Measurements from ENCODE around the gene ADAM8.
"Not testable (repeated sequence)": the region's sequence is repeated elsewhere in the genome, so short reads cannot be mapped to it uniquely, and the experiment has no call there.

ADAM8 gene

DNA sequence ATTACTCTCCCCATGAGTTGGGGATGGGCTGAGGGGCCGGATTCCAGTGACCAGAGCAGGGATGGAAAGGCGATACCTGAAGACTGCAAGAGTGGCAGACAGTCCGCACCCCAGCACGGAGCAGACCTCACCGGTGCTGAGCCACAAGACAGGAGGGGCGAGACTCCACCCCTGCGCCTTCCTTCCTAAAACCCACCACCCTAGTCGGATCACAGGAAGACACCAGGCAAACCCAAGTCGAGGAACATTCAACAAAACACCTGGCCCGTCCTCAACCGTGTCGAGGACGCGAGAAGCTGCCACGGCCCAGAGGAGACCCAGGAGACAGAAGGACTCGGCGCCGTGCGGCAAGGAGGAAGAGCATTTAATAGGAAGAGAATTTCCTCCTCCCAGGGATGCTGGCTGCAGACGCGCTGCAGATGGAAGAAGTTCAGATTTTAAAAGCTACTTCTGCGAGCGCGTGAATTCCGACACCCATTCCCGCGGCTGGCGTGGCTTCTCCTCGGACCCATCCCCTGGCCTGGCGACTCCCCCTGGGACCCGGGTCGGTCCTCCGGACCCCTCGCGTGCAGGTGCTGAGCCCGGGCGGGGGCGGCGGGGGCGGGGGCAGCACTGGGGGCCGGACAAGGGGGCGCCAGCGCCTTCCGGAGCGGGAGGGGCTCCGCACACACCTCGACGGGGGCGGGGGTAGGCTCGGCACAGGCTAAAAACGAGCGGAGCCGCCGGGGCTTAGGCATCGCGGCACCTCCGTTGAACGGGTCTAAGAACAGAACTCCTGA lies 47.2 kb downstream of the ADAM8 start:
- DNase-seq: no peak

DNA sequence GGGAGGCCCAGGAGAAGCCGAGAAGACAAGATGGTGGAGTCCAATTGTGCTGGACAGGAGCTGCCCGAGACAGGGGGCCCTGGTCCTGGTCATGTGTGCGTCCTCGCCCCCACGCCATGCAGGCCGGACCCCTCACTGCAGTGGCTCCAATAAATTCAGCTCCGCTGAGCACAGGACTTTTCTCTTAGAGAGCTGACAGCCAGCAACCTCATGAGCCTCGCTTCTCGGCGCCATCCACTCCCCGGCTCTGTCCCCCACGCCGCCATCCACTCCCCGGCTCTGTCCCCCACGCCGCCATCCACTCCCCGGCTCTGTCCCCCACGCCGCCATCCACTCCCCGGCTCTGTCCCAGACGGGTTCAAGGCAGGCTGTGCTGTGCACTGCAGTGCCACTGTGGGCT lies 49.4 kb downstream of the ADAM8 start:
- DNase-seq: no peak

DNA sequence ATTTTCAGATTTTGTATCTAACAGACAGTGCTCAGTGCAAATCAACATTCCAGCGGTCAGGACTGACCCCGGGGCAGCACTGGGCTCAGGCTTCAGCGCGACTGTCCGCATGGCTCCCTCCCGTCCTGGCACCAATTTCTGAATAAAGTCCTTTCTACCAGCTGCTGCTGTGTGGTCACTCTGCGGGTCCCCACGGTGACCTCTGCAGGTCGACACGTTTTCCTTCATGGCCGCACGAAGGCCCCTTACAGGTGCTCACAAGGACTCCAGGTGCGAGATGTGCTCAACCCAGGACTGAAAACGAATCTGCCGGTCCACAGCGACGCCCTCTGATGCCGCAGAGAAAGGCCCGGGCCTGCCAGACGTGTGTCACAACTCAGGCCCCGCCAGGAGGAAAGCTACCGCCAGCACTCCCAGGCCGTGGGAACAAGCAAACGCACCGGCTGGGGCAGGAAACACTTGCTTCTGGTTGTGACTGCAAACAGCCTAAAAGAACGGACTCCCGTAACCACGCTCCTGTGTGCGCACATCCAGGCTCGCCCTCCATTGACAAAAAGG lies 50.3 kb downstream of the ADAM8 start:
- no peak for DNase-seq

DNA sequence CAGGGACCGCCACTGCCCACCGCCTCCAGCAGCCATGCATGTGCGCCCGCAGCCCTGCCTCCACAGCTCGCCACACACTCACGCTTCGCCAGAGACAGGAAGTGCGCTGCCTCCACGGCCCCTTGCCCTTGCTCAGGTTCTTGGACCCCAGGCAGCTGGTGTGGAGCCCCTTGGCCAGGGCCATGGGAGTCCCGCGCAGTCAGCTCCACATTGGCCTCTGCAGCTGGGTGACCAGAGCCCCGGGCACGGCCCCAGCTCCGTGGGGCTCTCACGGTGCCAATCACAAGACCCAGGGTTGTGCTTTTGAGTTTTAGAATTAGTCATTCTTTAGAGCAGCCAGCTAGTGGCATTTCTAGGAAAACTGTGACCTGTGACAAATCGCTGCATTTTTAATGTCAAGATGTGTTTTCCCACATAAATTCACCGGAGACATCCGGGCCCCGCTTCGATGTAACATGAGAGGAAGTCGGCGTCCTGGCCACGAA lies 50.9 kb downstream of the ADAM8 start:
- no peak for DNase-seq

DNA sequence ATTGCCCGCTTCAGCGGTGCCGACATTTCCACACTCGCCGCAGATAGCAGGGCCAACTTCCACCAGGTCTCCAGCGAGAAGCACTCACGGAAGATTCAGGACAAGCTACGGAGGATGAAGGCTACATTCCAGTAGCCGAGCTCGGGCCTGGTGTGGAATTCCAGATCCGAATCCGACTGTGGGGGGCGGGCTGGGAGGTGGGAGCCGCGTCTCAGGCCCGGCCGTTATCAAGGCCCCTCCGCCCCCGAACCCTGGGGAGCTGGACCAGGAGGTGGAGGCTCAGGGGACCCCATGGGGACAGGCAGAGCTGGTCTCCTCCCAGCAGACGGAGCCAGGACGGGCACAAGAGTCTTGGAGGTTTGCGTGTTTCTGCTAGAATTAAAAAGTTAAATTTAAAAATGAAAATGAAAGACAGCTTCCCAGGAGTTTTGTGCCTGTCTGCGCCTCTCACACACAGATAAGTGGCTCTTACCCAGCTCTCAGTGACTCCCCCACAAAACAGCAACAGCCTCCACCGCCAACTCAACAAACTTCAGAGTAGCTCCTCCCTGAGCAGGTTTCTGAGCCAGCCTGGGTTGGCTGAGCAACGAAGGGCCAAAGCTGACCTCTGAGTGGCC lies 51.8 kb downstream of the ADAM8 start:
- DNase-seq: no peak

DNA sequence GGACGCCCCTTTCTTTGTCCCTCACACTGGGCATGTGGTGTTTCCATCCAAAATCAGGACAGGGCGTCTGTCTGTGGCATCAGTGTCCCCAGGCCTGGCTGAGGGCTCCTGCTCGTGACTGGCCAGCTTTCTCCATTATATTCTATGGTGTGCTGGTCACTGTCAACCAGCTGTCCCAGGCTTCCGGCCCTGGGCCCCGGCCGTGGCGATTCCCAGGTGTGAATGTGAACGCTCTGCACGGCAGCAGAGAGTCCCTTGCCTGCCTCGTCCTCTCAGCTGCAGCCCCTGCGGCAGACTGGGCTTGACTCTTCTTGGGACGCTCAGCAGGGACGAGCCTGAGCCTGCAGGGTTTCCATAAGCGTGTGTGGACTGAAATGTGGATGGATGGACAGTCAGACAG lies 52.6 kb downstream of the ADAM8 start:
- DNase-seq: no peak

DNA sequence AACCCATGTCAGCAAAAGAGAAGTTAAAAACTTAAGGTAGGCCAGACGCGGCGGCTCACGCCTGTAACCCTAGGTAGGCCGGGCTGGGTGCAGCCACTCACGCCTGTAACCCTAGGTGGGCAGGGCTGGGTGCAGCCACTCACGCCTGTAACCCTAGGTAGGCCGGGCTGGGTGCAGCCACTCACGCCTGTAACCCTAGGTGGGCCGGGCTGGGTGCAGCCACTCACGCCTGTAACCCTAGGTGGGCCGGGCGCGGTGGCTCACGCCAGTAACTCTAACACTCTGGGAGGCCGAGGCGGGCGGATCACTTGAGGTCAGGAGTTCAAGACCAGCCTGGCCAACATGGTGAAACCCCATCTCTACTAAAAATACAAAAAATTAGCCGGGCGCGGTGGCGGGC lies 54.9 kb downstream of the ADAM8 start:
- DNase-seq: not testable (repeated sequence)

DNA sequence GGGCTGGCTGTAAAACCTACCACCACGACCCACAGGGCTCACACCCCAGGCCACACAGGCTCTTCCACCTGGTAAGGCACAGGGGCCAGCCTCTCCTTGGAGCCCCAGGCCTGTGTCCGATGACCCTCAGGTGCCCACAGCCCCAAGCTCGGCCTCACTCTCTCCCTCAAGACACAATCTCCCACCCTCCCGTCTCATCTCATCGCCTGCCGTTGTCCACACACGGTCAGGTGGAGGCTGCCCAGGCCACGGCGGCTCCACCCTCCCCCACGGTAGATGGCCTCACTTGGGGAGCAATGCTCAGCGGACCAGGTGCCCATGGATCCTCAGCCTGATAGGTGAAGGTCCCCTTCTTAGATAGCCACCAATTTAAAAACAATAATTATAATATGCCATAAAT lies 55.3 kb downstream of the ADAM8 start:
- DNase-seq: no peak

DNA sequence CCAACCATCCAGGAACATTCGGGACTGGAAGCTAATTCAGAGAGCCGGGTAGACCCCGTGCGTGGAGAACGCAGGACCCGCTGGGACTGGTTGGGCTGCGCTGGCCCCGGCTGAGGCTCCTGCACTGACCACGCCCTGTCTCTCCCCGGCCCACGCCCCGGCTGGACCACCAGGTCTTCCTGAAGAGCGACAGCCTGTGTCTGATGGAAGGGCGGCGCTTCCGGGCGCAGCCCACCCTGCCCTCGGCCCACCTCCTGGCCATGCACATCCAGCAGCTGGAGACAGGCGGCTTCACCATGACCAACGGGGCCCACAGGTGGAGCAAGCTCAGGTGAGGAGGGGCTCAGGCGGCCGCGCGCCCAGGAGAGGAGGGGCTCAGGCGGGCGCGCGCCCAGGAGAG lies 56.9 kb downstream of the ADAM8 start:
- no peak for DNase-seq

DNA sequence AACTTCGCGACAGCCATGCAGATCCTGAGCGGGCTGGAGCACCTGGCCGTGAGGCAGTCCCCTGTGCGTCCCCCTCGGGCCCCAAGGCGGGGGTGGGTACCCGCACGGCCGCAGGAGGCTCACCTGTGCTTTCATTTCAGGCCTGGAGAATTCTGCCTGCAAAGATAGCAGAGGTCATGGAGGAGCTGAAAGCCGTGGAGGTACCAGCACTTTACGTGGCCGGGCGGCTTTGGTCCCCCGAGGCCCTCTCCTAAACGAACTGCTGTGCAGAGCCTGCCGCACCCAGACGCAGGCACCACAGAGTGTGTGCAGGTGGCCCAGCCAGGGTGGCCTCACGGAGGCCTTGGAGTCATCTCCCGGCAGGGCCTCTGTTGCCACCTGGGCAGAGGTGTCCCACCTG lies 57.8 kb downstream of the ADAM8 start:
- no peak for DNase-seq

DNA sequence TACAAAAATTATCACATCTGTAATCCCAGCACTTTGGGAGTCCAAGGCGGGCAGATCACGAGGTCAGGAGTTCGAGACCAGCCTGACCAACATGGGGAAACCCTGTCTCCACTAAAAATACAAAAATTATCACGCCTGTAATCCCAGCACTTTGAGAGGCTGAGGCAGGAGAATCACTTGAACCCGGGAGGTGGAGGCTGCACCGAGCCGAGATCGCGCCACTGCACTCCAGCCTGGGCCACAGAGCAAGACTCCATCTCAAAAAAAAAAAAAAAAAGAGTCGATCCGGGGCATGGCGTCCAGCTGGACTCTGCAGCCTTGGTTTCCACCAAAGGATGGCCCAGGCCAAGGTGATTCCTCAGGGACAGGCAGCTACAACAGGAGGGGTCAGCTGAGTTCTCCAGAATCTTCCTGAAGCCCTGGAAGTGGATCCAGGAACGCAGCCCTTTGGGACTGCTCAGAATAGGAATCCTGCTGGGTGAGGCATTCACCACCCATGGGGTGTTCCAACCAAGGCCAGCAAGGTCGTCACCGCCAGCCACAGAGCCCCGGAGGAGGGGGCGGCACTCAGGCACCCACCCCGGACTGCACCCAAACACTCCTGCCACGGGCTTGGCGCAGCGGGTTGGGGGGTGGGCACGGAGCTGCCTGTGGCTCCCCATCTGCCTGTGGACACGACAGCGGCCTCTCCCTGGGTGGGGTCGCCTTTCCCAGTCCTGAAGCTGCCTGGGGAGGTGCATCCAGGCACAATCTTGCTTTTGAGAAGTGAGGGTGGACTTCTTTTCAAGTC lies 58.7 kb downstream of the ADAM8 start:
- DNase-seq: no peak

DNA sequence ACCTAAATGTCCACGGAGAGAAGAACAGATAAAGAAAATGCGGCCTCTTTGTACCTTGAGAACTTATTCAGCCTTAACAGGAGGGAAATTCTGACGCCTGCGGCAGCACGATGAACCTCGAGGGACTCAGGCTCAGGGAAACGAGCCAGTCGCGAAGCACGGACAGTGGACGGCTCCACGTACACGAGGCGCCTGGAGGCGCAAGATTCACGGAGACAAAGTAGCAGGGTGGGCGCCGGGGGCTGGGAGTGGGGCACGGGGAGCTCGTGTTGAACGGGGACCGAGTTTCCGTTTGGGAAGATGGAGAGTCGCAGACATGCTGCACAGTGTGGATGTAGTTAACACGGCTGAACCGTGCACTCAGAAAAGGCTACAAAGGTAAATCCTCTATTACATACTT lies 59.9 kb downstream of the ADAM8 start:
- DNase-seq: no peak

DNA sequence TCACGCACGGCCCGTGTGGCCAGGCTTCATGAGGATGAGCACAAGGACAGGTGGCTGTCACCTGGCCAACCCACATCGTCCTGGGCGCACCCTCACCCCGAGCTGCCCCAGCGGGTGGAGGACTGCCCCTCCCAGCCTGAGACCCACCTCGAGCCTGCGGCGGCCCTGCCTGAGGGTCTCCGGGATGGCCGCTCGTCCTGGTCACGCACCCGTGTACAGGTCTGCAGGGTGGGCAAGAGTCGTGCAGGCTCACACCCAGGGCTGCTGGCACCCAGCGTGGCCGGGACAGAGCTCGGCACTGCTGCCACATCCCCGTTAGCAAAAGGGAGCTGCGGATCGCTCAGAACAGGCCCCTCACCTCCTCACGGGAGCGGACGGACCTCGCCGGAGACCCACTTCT lies 61.1 kb downstream of the ADAM8 start:
- no peak for DNase-seq

DNA sequence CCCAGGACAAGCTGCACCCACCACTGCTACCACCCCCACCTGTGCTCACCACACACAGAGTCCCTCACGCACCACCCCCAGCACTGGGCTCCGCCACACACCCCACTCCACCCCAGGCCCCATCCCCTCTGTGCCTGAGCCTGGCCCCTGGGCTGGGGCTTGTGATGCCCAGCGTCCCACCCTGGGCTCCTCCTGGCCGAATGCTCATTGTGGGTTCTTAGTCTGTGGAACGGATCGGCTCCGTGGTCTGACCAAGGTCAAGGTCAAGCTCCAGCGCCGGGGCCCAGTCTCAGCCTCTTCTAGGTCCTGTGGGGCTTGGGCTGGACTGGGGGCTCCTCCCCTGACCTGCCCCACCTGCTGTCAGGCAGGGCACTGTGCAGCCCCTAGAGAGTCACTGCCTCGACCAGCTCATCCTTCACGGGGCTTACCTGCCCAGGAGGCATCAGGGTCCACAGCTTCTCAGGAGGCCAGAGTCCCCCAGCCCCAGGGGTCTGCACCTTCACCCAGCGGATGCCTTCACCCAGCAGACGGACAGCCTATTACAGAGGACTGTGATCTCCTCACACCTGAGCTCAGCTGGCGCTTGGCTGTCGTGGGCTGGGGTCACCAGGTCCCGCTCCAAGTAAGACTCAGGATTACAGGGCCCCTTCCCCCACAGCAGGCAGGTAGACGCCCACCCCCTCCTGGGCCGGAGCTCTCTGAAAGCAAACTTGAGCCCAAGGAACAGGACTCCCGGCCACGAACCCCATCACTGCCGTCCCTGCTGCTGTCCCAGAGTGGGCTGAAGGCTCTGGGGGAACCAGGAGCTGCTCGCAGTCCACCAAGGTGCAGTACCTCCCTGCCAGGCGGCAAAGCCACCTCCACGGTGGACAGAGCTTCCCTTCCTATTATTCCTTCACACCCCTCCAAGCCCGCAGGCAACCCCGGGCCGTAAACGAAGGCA lies 61.9 kb downstream of the ADAM8 start:
- no peak for DNase-seq

DNA sequence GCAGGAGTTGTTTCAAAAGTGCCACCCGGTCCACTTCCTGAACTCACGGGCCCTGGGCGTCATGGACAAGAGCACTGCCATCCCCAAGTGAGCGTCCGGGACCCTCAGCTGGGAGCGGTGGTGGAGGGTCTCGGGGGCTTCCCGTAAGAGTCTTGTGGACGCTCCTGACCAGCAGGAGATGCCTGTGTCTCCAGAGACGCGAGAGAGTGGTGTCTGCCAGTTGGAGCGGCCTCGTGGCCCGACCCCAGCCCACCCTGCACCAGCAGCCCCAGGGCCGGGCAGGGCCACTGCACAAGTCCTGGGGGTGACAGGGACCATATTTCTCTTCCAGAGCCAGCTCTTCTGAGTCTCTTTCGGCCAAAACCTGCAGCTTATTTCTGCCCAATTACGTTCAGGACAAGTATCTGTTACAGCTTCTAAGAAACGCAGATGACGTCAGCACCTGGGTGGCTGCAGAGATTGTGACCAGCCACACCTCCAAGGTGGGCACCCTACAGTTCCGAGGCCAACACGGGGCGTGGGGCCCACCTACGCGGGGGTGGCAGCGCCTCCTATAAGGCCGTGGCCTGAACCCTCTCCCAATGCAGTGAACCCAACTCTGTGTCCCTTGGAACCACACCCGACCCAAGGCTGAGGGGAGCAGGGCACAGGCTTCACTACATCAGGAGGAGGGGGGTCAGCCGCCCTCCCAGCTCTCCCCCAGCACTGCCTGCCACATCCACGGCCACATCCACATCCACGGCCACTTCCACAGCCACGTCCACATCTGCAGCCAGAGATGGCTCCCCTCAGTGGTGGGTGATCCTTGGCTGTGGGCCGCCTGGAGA lies 62.8 kb downstream of the ADAM8 start:
- DNase-seq: no peak

DNA sequence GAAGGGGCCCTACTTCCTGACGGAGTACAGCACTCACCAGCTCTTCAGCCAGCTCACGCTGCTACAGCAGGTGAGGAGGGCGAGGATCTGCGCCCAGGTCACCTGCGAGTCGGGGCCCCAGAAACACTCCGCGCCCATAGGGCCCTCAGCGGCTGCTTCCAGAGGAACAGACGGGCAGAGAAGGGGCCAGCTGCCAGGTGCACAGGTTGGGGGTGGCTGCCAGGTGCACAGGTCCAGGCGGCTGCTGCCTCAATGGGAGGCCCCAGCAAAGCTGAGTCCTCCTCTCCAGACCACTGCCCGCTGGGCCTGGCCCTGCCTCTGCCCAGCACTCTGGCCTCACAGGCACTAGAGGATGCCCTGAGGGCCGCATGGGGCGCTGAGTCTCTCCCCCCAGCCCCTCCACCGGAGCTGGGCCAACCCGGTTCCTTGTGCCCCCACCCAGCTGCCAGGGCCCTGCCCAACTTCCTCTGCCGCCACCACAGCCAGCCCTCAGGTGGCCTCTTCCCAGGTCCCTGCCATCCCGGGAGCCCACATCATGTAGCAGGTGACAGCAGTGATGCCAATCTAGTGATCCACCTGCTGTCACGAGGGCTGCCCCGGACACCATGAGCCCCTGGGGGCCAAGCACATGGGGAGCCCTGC lies 63.7 kb downstream of the ADAM8 start:
- no peak for DNase-seq
